Measurements from ENCODE around the gene ELOF1.

DNA sequence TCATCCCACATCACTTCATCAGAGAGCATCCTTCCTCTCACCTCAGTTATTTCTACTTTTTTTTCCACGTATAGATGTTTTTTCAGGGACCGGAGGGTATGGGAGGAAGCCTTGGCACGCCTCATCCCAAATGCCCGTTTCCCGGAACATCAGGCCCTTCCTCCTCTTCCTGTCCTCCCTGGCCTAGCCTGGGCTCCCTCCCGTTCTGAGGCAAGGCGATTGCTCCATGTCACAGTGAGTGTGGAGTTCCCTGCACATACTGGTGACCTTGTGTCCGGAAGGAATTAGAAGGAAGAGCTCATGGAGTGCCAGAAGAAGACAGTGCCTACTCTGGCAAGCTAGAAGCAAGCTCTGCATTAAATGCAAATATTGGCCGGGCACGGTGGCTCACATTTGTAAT lies 37.1 kb upstream of the ELOF1 start:
- TF ChIP-seq CTCF (conservative IDR thresholded peaks at IDR 0.05; ENCODE audit: low read depth, low read length): no peak
- no peak for TF ChIP-seq EZH2 (IDR thresholded peaks at IDR 0.05; ENCODE audit: low read length, unreplicated experiment)

Measured in PC-3 (cell line).